Adrenal gland (tissue), 5 donors: Measurements from ENCODE around the gene ADAMTSL3.

Source experiments
- CTCF ChIP-seq, 6 experiments: fragments of 450-650 bp in 4 of 6; fragments of 200-600 bp in 2 of 6; sonication (generic) in 1 of 6; IDR thresholded peaks; 1 replicate in 5 of 6; 2 replicates in 1 of 6; pipeline versions ENCODE4 v1.5.1 to v1.8.0; 2016 to 2021; ENCODE audit warnings: antibody characterized with exemption in 6 of 6, mild to moderate bottlenecking in 2 of 6, moderate library complexity in 1 of 6
- POLR2A ChIP-seq, 2 donors: fragments of 450-650 bp; IDR thresholded peaks; one replicate each; pipeline ENCODE4 v1.6.1; 2017; ENCODE audit warnings: antibody characterized with exemption in 2 of 2, mild to moderate bottlenecking in 2 of 2, moderate library complexity in 1 of 2
- donor health status: DM: no; HTN: no; CAD: no.

- TF ChIP-seq CTCF (IDR thresholded peaks at IDR 0.05) = no peak
- no peak for TF ChIP-seq POLR2A (IDR thresholded peaks at IDR 0.05)
These were observed 62.7 kb downstream of the ADAMTSL3 start for GRCh38 chr15:83716605-83717004.
